GM19238 (cell line): ENCODE results near the gene OPCML.

Source experiments
- DNase-seq: peaks from one replicate; pipeline ENCODE4 v3.0.0; 2011; ENCODE audit warnings: low spot score; ENCODE audit not compliant: insufficient read length

The OPCML gene

GRCh38 chr11:132535830-132536229 is 996.5 kb downstream of the OPCML start:
- no peak for DNase-seq

GRCh38 chr11:132531921-132532320 is 1000.4 kb downstream of the OPCML start:
- no peak for DNase-seq

GRCh38 chr11:132528181-132528580 is 1004.1 kb downstream of the OPCML start:
- no peak for DNase-seq

GRCh38 chr11:132523929-132524328 is 1008.4 kb downstream of the OPCML start:
- no peak for DNase-seq

GRCh38 chr11:132520199-132520598 is 1012.1 kb downstream of the OPCML start:
- no peak for DNase-seq

GRCh38 chr11:132519241-132519815 is 1013.0 kb downstream of the OPCML start:
- no peak for DNase-seq

GRCh38 chr11:132504501-132505041 is 1027.7 kb downstream of the OPCML start:
- no peak for DNase-seq

- no peak for DNase-seq
Observed at GRCh38 chr11:132501356-132501755, 1030.9 kb downstream of the OPCML start.

GRCh38 chr11:132499661-132500060 is 1032.6 kb downstream of the OPCML start:
- DNase-seq, result no peak

GRCh38 chr11:132496341-132496740 is 1036.0 kb downstream of the OPCML start:
- DNase-seq, result no peak

- no peak for DNase-seq
Observed at GRCh38 chr11:132493801-132494200, 1038.5 kb downstream of the OPCML start.

- DNase-seq, result no peak
Observed at GRCh38 chr11:132490978-132491377, 1041.3 kb downstream of the OPCML start.

- DNase-seq, result no peak
Observed at GRCh38 chr11:132486060-132486459, 1046.2 kb downstream of the OPCML start.

GRCh38 chr11:132475026-132475425 is 1057.3 kb downstream of the OPCML start:
- DNase-seq, result no peak

GRCh38 chr11:132472411-132473172 is 1059.7 kb downstream of the OPCML start:
- no peak for DNase-seq

- DNase-seq, result no peak
Observed at GRCh38 chr11:132471466-132471865, 1060.8 kb downstream of the OPCML start.

GRCh38 chr11:132466983-132467382 is 1065.3 kb downstream of the OPCML start:
- DNase-seq, result no peak

- DNase-seq, result no peak
Observed at GRCh38 chr11:132464939-132465338, 1067.4 kb downstream of the OPCML start.

GRCh38 chr11:132464003-132464342 is 1068.3 kb downstream of the OPCML start:
- DNase-seq, result no peak

- no peak for DNase-seq
Observed at GRCh38 chr11:132463295-132464002, 1068.9 kb downstream of the OPCML start.

- no peak for DNase-seq
Observed at GRCh38 chr11:132459736-132460135, 1072.6 kb downstream of the OPCML start.

GRCh38 chr11:132457445-132457844 is 1074.9 kb downstream of the OPCML start:
- DNase-seq, result no peak
